ENCODE data around the gene ZMIZ1. TPM values are rescaled to one million over a fixed set of nuclear protein-coding genes. Genes with fewer than 3 reads are reported as not detected.

Gene ZMIZ1
- total and polyA plus RNA-seq, 2 experiments from 2014 or later, result 9.2 to 30.9 TPM

DNA sequence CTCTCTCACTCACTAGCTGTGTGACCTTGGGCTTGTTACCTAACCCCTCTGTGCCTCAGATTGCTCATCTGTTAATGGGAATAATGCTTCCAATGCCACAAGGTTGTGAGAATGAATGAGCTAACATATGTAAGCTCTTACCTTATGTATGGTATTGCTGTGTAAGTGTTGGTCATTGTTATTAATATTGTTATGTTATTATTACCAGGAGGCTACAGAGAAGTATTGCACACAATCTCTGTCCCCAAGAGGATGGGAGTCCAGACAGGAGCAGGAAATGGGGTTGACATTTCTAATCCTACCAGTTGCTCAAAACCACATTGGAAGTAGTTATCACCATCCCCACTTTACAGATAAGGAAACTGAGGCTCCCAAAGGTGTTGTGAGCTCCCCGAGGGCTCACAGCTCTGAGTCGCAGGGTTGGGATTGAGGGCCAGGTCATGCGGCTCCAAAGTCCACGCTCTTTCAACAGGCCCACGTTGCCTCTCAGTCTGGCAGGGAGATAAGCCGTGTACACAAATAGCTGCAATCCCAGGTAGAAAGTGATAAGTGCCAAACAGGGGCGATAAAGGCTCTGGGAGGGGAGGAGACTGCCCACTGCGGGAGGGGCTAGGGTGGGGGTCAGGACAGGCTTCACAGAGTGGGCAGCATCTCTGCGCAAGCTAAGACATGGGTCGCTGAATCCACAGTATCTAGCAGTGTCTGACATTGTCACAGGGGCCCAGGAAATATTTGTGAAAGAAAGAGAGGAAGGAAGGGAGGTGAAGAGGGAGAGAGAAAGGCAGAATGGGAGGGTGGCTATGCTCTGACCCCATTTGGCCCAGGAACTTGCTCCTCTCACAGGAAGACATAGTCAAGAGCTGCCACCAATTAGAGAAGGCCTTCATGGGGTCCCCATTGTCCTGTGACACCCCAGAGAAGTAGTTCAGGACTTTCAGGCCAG lies 9.6 kb upstream of the ZMIZ1 start:
- Histone ChIP-seq H3K36me3 (ENCODE audit: insufficient read depth) (no peaks in the 10 kb centered on the region), H3K27me3 (ENCODE audit: insufficient read depth) (no peaks in the 10 kb centered on the region), H3K27ac (ENCODE audit: low read depth) (no peak overlapping the region), H2AFZ (no peak overlapping the region), H3K4me2 (no peak overlapping the region), H3F3A (replicated peaks; ENCODE audit: low read depth) (no peaks in the 10 kb centered on the region), H3K9me2 (ENCODE audit: insufficient read depth) (no peaks in the 10 kb centered on the region), H4K20me1 (replicated peaks; ENCODE audit: insufficient read depth) (no peaks in the 10 kb centered on the region), H3K4me1 (ENCODE audit: insufficient read depth) (peaks cover 9% of the 10 kb centered on the region; the same call in 1 of the 2 replicates), H3K79me2 (replicated peaks; ENCODE audit: insufficient read depth) (no peaks in the 10 kb centered on the region), H3K4me3 (no peak overlapping the region)
- no peaks in the 10 kb centered on the region; the same call in 1 of the 3 replicates for H3K9me3 Mint-ChIP-seq
- H3K36me3 Mint-ChIP-seq (ENCODE audit: low read depth), result no peaks in the 10 kb centered on the region
- TF ChIP-seq NANOG (IDR thresholded peaks at IDR 0.05; ENCODE audit: borderline replicate concordance) (no peak), JUNB (IDR thresholded peaks at IDR 0.05; ENCODE audit: unreplicated experiment) (no peak), CTCF (conservative IDR thresholded peaks at IDR 0.05; ENCODE audit: low read depth in 2 of 2) (no peak), STAT1 (IDR thresholded peaks at IDR 0.05; ENCODE audit: unreplicated experiment) (no peak), POLR2AphosphoS5 (IDR thresholded peaks at IDR 0.05; ENCODE audit: low read depth) (no peak), ZNF114 (CRISPR knock-in tag; IDR thresholded peaks at IDR 0.05) (no peak), ZNF331 (CRISPR knock-in tag; IDR thresholded peaks at IDR 0.05; ENCODE audit: low read depth) (no peak), EZH2phosphoT487 (IDR thresholded peaks at IDR 0.05; ENCODE audit: unreplicated experiment) (no peak), EZH2 (IDR thresholded peaks at IDR 0.05; ENCODE audit: low read depth, unreplicated experiment) (no peak), CREB1 (CRISPR knock-in tag; IDR thresholded peaks at IDR 0.05; ENCODE audit: low read depth) (no peak), ETS1 (IDR thresholded peaks at IDR 0.05) (no peak)
- TF ChIP-seq, protein P1, sequence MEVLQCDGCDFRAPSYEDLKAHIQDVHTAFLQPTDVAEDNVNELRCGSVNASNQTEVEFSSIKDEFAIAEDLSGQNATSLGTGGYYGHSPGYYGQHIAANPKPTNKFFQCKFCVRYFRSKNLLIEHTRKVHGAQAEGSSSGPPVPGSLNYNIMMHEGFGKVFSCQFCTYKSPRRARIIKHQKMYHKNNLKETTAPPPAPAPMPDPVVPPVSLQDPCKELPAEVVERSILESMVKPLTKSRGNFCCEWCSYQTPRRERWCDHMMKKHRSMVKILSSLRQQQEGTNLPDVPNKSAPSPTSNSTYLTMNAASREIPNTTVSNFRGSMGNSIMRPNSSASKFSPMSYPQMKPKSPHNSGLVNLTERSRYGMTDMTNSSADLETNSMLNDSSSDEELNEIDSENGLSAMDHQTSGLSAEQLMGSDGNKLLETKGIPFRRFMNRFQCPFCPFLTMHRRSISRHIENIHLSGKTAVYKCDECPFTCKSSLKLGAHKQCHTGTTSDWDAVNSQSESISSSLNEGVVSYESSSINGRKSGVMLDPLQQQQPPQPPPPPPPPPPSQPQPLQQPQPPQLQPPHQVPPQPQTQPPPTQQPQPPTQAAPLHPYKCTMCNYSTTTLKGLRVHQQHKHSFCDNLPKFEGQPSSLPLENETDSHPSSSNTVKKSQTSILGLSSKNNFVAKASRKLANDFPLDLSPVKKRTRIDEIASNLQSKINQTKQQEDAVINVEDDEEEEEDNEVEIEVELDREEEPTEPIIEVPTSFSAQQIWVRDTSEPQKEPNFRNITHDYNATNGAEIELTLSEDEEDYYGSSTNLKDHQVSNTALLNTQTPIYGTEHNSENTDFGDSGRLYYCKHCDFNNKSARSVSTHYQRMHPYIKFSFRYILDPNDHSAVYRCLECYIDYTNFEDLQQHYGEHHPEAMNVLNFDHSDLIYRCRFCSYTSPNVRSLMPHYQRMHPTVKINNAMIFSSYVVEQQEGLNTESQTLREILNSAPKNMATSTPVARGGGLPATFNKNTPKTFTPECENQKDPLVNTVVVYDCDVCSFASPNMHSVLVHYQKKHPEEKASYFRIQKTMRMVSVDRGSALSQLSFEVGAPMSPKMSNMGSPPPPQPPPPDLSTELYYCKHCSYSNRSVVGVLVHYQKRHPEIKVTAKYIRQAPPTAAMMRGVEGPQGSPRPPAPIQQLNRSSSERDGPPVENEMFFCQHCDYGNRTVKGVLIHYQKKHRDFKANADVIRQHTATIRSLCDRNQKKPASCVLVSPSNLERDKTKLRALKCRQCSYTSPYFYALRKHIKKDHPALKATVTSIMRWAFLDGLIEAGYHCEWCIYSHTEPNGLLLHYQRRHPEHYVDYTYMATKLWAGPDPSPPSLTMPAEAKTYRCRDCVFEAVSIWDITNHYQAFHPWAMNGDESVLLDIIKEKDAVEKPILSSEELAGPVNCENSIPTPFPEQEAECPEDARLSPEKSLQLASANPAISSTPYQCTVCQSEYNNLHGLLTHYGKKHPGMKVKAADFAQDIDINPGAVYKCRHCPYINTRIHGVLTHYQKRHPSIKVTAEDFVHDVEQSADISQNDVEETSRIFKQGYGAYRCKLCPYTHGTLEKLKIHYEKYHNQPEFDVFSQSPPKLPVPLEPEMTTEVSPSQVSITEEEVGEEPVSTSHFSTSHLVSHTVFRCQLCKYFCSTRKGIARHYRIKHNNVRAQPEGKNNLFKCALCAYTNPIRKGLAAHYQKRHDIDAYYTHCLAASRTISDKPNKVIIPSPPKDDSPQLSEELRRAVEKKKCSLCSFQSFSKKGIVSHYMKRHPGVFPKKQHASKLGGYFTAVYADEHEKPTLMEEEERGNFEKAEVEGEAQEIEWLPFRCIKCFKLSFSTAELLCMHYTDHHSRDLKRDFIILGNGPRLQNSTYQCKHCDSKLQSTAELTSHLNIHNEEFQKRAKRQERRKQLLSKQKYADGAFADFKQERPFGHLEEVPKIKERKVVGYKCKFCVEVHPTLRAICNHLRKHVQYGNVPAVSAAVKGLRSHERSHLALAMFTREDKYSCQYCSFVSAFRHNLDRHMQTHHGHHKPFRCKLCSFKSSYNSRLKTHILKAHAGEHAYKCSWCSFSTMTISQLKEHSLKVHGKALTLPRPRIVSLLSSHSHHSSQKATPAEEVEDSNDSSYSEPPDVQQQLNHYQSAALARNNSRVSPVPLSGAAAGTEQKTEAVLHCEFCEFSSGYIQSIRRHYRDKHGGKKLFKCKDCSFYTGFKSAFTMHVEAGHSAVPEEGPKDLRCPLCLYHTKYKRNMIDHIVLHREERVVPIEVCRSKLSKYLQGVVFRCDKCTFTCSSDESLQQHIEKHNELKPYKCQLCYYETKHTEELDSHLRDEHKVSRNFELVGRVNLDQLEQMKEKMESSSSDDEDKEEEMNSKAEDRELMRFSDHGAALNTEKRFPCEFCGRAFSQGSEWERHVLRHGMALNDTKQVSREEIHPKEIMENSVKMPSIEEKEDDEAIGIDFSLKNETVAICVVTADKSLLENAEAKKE (CRISPR knock-in tag; IDR thresholded peaks at IDR 0.05), result no peak
- TF ChIP-seq, protein P2, sequence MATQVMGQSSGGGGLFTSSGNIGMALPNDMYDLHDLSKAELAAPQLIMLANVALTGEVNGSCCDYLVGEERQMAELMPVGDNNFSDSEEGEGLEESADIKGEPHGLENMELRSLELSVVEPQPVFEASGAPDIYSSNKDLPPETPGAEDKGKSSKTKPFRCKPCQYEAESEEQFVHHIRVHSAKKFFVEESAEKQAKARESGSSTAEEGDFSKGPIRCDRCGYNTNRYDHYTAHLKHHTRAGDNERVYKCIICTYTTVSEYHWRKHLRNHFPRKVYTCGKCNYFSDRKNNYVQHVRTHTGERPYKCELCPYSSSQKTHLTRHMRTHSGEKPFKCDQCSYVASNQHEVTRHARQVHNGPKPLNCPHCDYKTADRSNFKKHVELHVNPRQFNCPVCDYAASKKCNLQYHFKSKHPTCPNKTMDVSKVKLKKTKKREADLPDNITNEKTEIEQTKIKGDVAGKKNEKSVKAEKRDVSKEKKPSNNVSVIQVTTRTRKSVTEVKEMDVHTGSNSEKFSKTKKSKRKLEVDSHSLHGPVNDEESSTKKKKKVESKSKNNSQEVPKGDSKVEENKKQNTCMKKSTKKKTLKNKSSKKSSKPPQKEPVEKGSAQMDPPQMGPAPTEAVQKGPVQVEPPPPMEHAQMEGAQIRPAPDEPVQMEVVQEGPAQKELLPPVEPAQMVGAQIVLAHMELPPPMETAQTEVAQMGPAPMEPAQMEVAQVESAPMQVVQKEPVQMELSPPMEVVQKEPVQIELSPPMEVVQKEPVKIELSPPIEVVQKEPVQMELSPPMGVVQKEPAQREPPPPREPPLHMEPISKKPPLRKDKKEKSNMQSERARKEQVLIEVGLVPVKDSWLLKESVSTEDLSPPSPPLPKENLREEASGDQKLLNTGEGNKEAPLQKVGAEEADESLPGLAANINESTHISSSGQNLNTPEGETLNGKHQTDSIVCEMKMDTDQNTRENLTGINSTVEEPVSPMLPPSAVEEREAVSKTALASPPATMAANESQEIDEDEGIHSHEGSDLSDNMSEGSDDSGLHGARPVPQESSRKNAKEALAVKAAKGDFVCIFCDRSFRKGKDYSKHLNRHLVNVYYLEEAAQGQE (IDR thresholded peaks at IDR 0.05; ENCODE audit: unreplicated experiment), result no peak
- H3K4me1 Mint-ChIP-seq, result peaks cover 31% of the 10 kb centered on the region
- DNase-seq (ENCODE audit: low spot score) (no peak), ATAC-seq (no peak)
- H3K27ac Mint-ChIP-seq, result no peak overlapping the region
- H3K27me3 Mint-ChIP-seq (ENCODE audit: insufficient read depth, low read depth, poor library complexity), result peaks cover 28% of the 10 kb centered on the region
- no peak overlapping the region for H3K4me3 Mint-ChIP-seq

Measured in GM23338 (cell line).